Neural progenitor cell (in vitro differentiated cells): ENCODE results near the gene VSIG10L2. TPM values are rescaled to one million over a fixed set of nuclear protein-coding genes. Genes with fewer than 3 reads are reported as not detected.

Experiments used
- DNase-seq: peaks from one replicate; pipeline ENCODE4 v3.0.0-alpha.2; 2016; ENCODE audit warnings: low spot score
- H2AFZ ChIP-seq: fragments of 200-600 bp; sonication (generic); replicated peaks from 2 replicates; pipeline ENCODE4 v1.6.1; 2016; ENCODE audit warnings: antibody characterized with exemption
- H3F3A ChIP-seq: fragments of 200-600 bp; sonication (generic); 2 replicates; pipeline ENCODE4 v1.6.1; 2016; ENCODE audit warnings: antibody characterized with exemption, low read depth
- H3K27ac ChIP-seq: fragments of 200-600 bp; sonication (generic); 2 replicates; pipeline ENCODE4 v1.5.1; 2016; ENCODE audit warnings: mild to moderate bottlenecking
- H3K27me3 ChIP-seq: fragments of 200-600 bp; sonication (generic); 2 replicates; pipeline ENCODE4 v1.6.1; 2016; ENCODE audit warnings: mild to moderate bottlenecking, moderate library complexity
- H3K36me3 ChIP-seq: fragments of 200-600 bp; sonication (generic); 2 replicates; pipeline ENCODE4 v1.5.1; 2016
- H3K4me1 ChIP-seq: fragments of 200-600 bp; sonication (generic); 2 replicates; pipeline ENCODE4 v1.6.1; 2016; ENCODE audit warnings: mixed run types
- H3K4me2 ChIP-seq: fragments of 200-600 bp; sonication (generic); 2 replicates; pipeline ENCODE4 v1.6.1; 2016
- H3K4me3 ChIP-seq: fragments of 200-600 bp; sonication (generic); 2 replicates; pipeline ENCODE4 v1.5.1; 2016
- H3K79me2 ChIP-seq: fragments of 200-600 bp; sonication (generic); 2 replicates; pipeline ENCODE4 v1.6.1; 2016; ENCODE audit warnings: low read depth
- H3K9ac ChIP-seq: fragments of 200-600 bp; sonication (generic); 2 replicates; pipeline ENCODE4 v1.6.1; 2016
- H3K9me3 ChIP-seq: fragments of 200-600 bp; sonication (generic); 2 replicates; pipeline ENCODE4 v1.5.1; 2016; ENCODE audit warnings: low read depth
- H4K20me1 ChIP-seq: fragments of 200-600 bp; sonication (generic); 2 replicates; pipeline ENCODE4 v1.6.1; 2016; ENCODE audit warnings: low read depth
- H3K27ac Mint-ChIP-seq: 3 replicates; pipeline ENCODE4 v1.8.0; 2021; ENCODE audit warnings: mixed read lengths
- H3K27me3 Mint-ChIP-seq: 2 replicates; pipeline ENCODE4 v1.8.0; 2022; ENCODE audit warnings: low read depth, mild to moderate bottlenecking, inconsistent platforms, moderate library complexity, mixed read lengths; ENCODE audit not compliant: insufficient read depth
- H3K36me3 Mint-ChIP-seq: 3 replicates; pipeline ENCODE4 v1.8.0; 2021; ENCODE audit warnings: mixed read lengths
- H3K4me1 Mint-ChIP-seq: 3 replicates; pipeline ENCODE4 v1.8.0; 2021; ENCODE audit warnings: mixed read lengths
- H3K4me3 Mint-ChIP-seq: 3 replicates; pipeline ENCODE4 v1.8.0; 2021; ENCODE audit warnings: mild to moderate bottlenecking, moderate library complexity, mixed read lengths
- H3K9me3 Mint-ChIP-seq: 3 replicates; pipeline ENCODE4 v1.8.0; 2020; ENCODE audit warnings: mixed read lengths
- CTCF ChIP-seq: fragments of 200-600 bp; sonication (generic); IDR thresholded peaks from 2 replicates; pipeline ENCODE4 v1.5.1; 2017; ENCODE audit warnings: antibody characterized with exemption, mild to moderate bottlenecking
- EZH2 ChIP-seq: fragments of 200-600 bp; sonication (generic); IDR thresholded peaks from 2 replicates; pipeline ENCODE4 v1.6.1; 2017; ENCODE audit warnings: antibody characterized with exemption, mild to moderate bottlenecking, moderate library complexity
- EZH2phosphoT487 ChIP-seq: fragments of 200-600 bp; sonication (generic); IDR thresholded peaks from 2 replicates; pipeline ENCODE4 v1.6.1; 2017; ENCODE audit warnings: antibody characterized with exemption
- total RNA-seq: library from RNA; depleted of rRNA; stranded (reverse); fragments of >200 nt; gene quantifications from 2 replicates; pipeline ENCODE4 v1.2.3, GENCODE V29; 2015; ENCODE audit warnings: low replicate concordance

VSIG10L2 gene
- total RNA-seq, 1 donor from 2014 or later = not detected

- no peaks in the 10 kb centered on the region for H3K36me3 ChIP-seq
- no peak overlapping the region for H2AFZ ChIP-seq
- no peaks in the 10 kb centered on the region for H3K27me3 ChIP-seq
- Mint-ChIP-seq H3K27ac (no peak overlapping the region), H3K4me1 (peaks cover 22% of the 10 kb centered on the region), H3K27me3 (peaks cover 11% of the 10 kb centered on the region), H3K9me3 (no peaks in the 10 kb centered on the region), H3K4me3 (no peak overlapping the region), H3K36me3 (peaks cover 7% of the 10 kb centered on the region)
- no peak for DNase-seq
- H3K4me1 ChIP-seq = peaks cover 5% of the 10 kb centered on the region
- H3K4me2 ChIP-seq = no peak overlapping the region
- no peak overlapping the region for H3K27ac ChIP-seq
- H3K9ac ChIP-seq = no peak overlapping the region
- H3K4me3 ChIP-seq = no peak overlapping the region
- no peak for TF ChIP-seq CTCF
- no peak for TF ChIP-seq EZH2phosphoT487
- no peak for TF ChIP-seq EZH2
- no peaks in the 10 kb centered on the region for H4K20me1 ChIP-seq
- H3F3A ChIP-seq = no peaks in the 10 kb centered on the region
- no peaks in the 10 kb centered on the region for H3K79me2 ChIP-seq
- H3K9me3 ChIP-seq = no peaks in the 10 kb centered on the region
These were observed 1.0 kb downstream of the VSIG10L2 start for GRCh38 chr11:125946712-125947418.

GRCh38 chr11:125947419-125948277 is 1.8 kb downstream of the VSIG10L2 start:
- H3K9me3 ChIP-seq = no peaks in the 10 kb centered on the region
- Mint-ChIP-seq H3K4me1 (peaks cover 19% of the 10 kb centered on the region), H3K4me3 (no peak overlapping the region), H3K36me3 (peaks cover 7% of the 10 kb centered on the region), H3K27me3 (peaks cover 11% of the 10 kb centered on the region), H3K27ac (no peak overlapping the region), H3K9me3 (no peaks in the 10 kb centered on the region)
- no peaks in the 10 kb centered on the region for H3K27me3 ChIP-seq
- no peak for TF ChIP-seq EZH2
- no peak for TF ChIP-seq EZH2phosphoT487
- TF ChIP-seq CTCF = no peak
- no peak overlapping the region for H3K27ac ChIP-seq
- H3K9ac ChIP-seq = no peak overlapping the region
- no peaks in the 10 kb centered on the region for H3K36me3 ChIP-seq
- H3F3A ChIP-seq = no peaks in the 10 kb centered on the region
- no peak overlapping the region for H2AFZ ChIP-seq
- no peak for DNase-seq
- H3K79me2 ChIP-seq = no peaks in the 10 kb centered on the region
- no peak overlapping the region for H3K4me3 ChIP-seq
- peaks cover 5% of the 10 kb centered on the region for H3K4me1 ChIP-seq
- H3K4me2 ChIP-seq = no peak overlapping the region
- no peaks in the 10 kb centered on the region for H4K20me1 ChIP-seq

- H3K4me3 ChIP-seq = no peak overlapping the region
- H3K36me3 ChIP-seq = no peaks in the 10 kb centered on the region
- H3K9me3 Mint-ChIP-seq = no peaks in the 10 kb centered on the region
- H3K36me3 Mint-ChIP-seq = peaks cover 7% of the 10 kb centered on the region
- H3K9ac ChIP-seq = no peak overlapping the region
- H3K27me3 Mint-ChIP-seq = peaks cover 11% of the 10 kb centered on the region
- H3K79me2 ChIP-seq = no peaks in the 10 kb centered on the region
- H3K27ac Mint-ChIP-seq = peak overlapping the region; percentile 63
- H3K9me3 ChIP-seq = no peaks in the 10 kb centered on the region
- H3K4me1 Mint-ChIP-seq = peaks cover 23% of the 10 kb centered on the region
- no peak overlapping the region for H2AFZ ChIP-seq
- H3K4me2 ChIP-seq = no peak overlapping the region
- H3K4me3 Mint-ChIP-seq = no peak overlapping the region
- no peaks in the 10 kb centered on the region for H4K20me1 ChIP-seq
- H3F3A ChIP-seq = no peaks in the 10 kb centered on the region
- no peak overlapping the region for H3K27ac ChIP-seq
- TF ChIP-seq CTCF (no peak), EZH2 (no peak), EZH2phosphoT487 (no peak)
- peaks cover 5% of the 10 kb centered on the region for H3K4me1 ChIP-seq
- no peak for DNase-seq
- no peaks in the 10 kb centered on the region for H3K27me3 ChIP-seq
These were observed 2.6 kb downstream of the VSIG10L2 start for GRCh38 chr11:125948278-125949051.
